ENCODE results near the gene PYGB. TPM values are rescaled to one million over a fixed set of nuclear protein-coding genes. Genes with fewer than 3 reads are reported as not detected.
"Not testable (repeated sequence)": the region's sequence is repeated elsewhere in the genome, so short reads cannot be mapped to it uniquely, and the experiment has no call there.

Gene PYGB
- total and polyA plus RNA-seq, 7 donors = 4.9 to 22.3 (median 9.5) TPM

- H3K36me3 ChIP-seq (ENCODE audit: insufficient read depth in 1 of 2, low read depth in 1 of 2) = peaks cover 0 to 22% of the 10 kb centered on the region in 2 donors
- no peak for ATAC-seq
- WGBS, 3 donors = 76 to 90% (median 82%) methylated on average over 8 of the region's 8 CpGs
Observed at GRCh38 chr20:25258476-25258805, 10.6 kb downstream of the PYGB start.

GRCh38 chr20:25258828-25259227 is 10.9 kb downstream of the PYGB start:
- intact Hi-C loops (cut with DNase I) = loop anchor here in 1 of 2 donors (10.0 kb wide), 1 partner anchor 436 kb away; the partner anchor contains the start of gene ZNF337

More at GRCh38 chr20:25258476-25258805, 10.6 kb downstream of the PYGB start:
- no peaks in the 10 kb centered on the region for H3K9me3 ChIP-seq
- intact Hi-C loops (cut with DNase I) = loop anchor here in 1 of 2 donors (10.0 kb wide), 1 partner anchor 436 kb away; the partner anchor contains the start of gene ZNF337
- H3K27me3 ChIP-seq (ENCODE audit: insufficient read depth in 3 of 3, low read length in 2 of 3) = no peaks in the 10 kb centered on the region
- H3K4me3 ChIP-seq = no peak overlapping the region
- H3K27ac ChIP-seq = no peak overlapping the region
- peaks cover 20% of the 10 kb centered on the region for H3K4me1 ChIP-seq
- TF ChIP-seq CTCF (IDR thresholded peaks at IDR 0.05) = no peak
- peak in 1 of 2 donors; percentile 33 for DNase-seq

GRCh38 chr20:25259358-25259757 is 11.5 kb downstream of the PYGB start:
- H3K4me3 ChIP-seq = no peak overlapping the region
- H3K27ac ChIP-seq = no peak overlapping the region
- no peaks in the 10 kb centered on the region for H3K9me3 ChIP-seq
- DNase-seq (no peak), ATAC-seq (no peak)
- H3K27me3 ChIP-seq (ENCODE audit: insufficient read depth in 3 of 3, low read length in 2 of 3) = no peaks in the 10 kb centered on the region
- intact Hi-C loops (cut with DNase I) = loop anchor here in 1 of 2 donors (10.0 kb wide), 1 partner anchor 435 kb away; the partner anchor contains the start of gene ZNF337
- TF ChIP-seq CTCF (IDR thresholded peaks at IDR 0.05) = no peak
- peaks cover 20% of the 10 kb centered on the region for H3K4me1 ChIP-seq
- WGBS, 3 donors = 88 to 97% (median 93%) methylated on average over 12 of the region's 12 CpGs
- peaks cover 0 to 22% of the 10 kb centered on the region in 2 donors for H3K36me3 ChIP-seq (ENCODE audit: insufficient read depth in 1 of 2, low read depth in 1 of 2)

More at GRCh38 chr20:25258828-25259227, 10.9 kb downstream of the PYGB start:
- WGBS, 3 donors = 79 to 91% (median 87%) methylated on average over 4 of the region's 4 CpGs
- ATAC-seq = no peak
- Histone ChIP-seq H3K36me3 (ENCODE audit: insufficient read depth in 1 of 2, low read depth in 1 of 2) (peaks cover 0 to 22% of the 10 kb centered on the region in 2 donors), H3K4me1 (peaks cover 20% of the 10 kb centered on the region), H3K4me3 (no peak overlapping the region), H3K27me3 (ENCODE audit: insufficient read depth in 3 of 3, low read length in 2 of 3) (no peaks in the 10 kb centered on the region), H3K27ac (no peak overlapping the region), H3K9me3 (no peaks in the 10 kb centered on the region)
- TF ChIP-seq CTCF (IDR thresholded peaks at IDR 0.05) = no peak
- no peak for DNase-seq

DNA sequence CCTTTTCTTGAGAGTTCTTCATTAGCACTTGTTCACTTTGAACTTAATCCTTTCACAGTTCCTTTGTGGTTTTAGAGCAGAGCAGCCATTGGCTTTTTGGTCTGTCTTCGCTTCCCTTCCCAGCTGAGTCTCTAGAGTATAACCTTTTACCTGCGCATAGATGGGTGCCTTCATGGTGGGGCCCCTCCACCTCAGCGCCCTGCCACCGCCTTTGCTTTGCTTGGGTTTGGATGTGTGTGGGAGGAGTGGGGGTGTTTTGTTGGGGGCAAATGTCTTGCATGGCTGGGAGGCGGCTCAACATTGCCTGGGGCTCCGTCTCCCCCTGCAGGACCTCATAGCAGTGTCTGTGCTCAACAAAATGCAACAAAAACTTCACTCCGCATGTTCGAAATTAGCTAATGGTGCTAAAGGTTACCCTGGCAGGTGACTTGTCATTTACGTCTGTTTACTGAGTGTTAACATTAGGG is 11.9 kb downstream of the PYGB start:
- intact Hi-C loops (cut with DNase I) = loop anchor here in 1 of 2 donors (10.0 kb wide), 1 partner anchor 435 kb away; the partner anchor contains the start of gene ZNF337
- H3K36me3 ChIP-seq (ENCODE audit: insufficient read depth in 1 of 2, low read depth in 1 of 2) = peaks cover 0 to 22% of the 10 kb centered on the region in 2 donors

GRCh38 chr20:25260770-25261437 is 13.0 kb downstream of the PYGB start:
- intact Hi-C loops (cut with DNase I); ATAC-seq; H3K27ac ChIP-seq; H3K9me3 ChIP-seq; H3K4me3 ChIP-seq; H3K27me3 ChIP-seq (ENCODE audit: insufficient read depth in 3 of 3, low read length in 2 of 3): not testable (repeated sequence)
- DNase-seq = peak in 1 of 2 donors; percentile 32
- WGBS, 3 donors = 88 to 97% (median 94%) methylated on average over 16 of the region's 16 CpGs
- Histone ChIP-seq H3K4me1 (peaks cover 11% of the 10 kb centered on the region), H3K36me3 (ENCODE audit: insufficient read depth in 1 of 2, low read depth in 1 of 2) (peaks cover 0 to 22% of the 10 kb centered on the region in 2 donors)

More for the DNA sequence above, 11.9 kb downstream of the PYGB start:
- H3K4me1 ChIP-seq = peaks cover 20% of the 10 kb centered on the region
- H3K27me3 ChIP-seq (ENCODE audit: insufficient read depth in 3 of 3, low read length in 2 of 3) = no peaks in the 10 kb centered on the region
- ATAC-seq = no peak
- TF ChIP-seq CTCF (IDR thresholded peaks at IDR 0.05) = no peak
- DNase-seq = no peak
- H3K4me3 ChIP-seq = no peak overlapping the region
- H3K27ac ChIP-seq = no peak overlapping the region
- H3K9me3 ChIP-seq = no peaks in the 10 kb centered on the region
- WGBS, 3 donors = 94 to 98% (median 97%) methylated on average over 9 of the region's 9 CpGs

Measured in psoas muscle (tissue), 8 donors.